Vagina (tissue), 2 donors: Measurements from ENCODE around the gene DCAF8.

Experiments
- POLR2A ChIP-seq, 2 donors: fragments of 450-650 bp; IDR thresholded peaks; one replicate each; pipeline ENCODE4 v1.6.1; 2017; ENCODE audit warnings: antibody characterized with exemption in 2 of 2, mild to moderate bottlenecking in 2 of 2, moderate library complexity in 2 of 2
- POLR2AphosphoS5 ChIP-seq, 2 donors: sonication (generic); formaldehyde crosslinking; IDR thresholded peaks; one replicate each; pipeline ENCODE4 v1.9.0; 2017; ENCODE audit warnings: antibody characterized with exemption in 2 of 2, mild to moderate bottlenecking in 2 of 2, low read depth in 1 of 2; ENCODE audit not compliant: insufficient read depth in 1 of 2
- TF ChIP-seq, protein P1 (sequence below), 3 experiments: fragments of 450-650 bp in 2 of 3; fragments of 200-600 bp in 1 of 3; sonication (generic) in 1 of 3; IDR thresholded peaks; one replicate each; pipeline ENCODE4 v1.5.1; 2017 to 2019; ENCODE audit warnings: antibody characterized with exemption in 3 of 3, mild to moderate bottlenecking in 2 of 3, moderate library complexity in 2 of 3

DNA sequence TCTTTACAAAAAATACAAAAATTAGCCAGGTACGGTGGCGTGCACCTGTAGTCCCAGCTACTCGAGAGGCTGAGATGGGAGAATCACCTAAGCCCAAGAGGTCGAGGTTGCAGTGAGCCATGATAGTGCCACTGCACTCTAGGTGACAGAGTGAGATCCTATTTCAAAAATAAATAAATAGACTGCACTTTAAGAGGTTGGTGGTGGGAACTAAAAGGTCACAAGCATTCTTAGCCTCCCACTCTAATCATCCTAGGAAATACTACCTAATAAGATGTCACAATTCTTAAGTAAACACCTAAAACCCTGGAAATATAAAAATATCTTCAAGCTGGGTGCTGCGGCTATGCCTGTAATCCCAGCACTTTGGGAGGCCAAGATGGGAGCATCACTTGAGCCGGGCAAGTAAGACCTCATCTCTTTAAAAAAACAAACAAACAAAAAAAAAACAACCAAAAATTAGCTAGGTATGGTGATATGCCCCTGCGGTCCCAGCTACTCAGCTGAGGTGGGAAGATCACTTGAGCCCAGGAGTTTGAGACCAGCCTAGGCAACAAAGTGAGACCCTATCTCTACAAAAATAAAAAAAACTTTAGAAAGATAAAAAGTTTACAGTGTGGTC is 4.1 kb downstream of the DCAF8 start:
- TF ChIP-seq, protein P1, sequence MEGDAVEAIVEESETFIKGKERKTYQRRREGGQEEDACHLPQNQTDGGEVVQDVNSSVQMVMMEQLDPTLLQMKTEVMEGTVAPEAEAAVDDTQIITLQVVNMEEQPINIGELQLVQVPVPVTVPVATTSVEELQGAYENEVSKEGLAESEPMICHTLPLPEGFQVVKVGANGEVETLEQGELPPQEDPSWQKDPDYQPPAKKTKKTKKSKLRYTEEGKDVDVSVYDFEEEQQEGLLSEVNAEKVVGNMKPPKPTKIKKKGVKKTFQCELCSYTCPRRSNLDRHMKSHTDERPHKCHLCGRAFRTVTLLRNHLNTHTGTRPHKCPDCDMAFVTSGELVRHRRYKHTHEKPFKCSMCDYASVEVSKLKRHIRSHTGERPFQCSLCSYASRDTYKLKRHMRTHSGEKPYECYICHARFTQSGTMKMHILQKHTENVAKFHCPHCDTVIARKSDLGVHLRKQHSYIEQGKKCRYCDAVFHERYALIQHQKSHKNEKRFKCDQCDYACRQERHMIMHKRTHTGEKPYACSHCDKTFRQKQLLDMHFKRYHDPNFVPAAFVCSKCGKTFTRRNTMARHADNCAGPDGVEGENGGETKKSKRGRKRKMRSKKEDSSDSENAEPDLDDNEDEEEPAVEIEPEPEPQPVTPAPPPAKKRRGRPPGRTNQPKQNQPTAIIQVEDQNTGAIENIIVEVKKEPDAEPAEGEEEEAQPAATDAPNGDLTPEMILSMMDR (IDR thresholded peaks at IDR 0.05) = no peak
- no peak for TF ChIP-seq POLR2AphosphoS5 (IDR thresholded peaks at IDR 0.05; ENCODE audit: insufficient read depth in 1 of 2, low read depth in 1 of 2)
- TF ChIP-seq POLR2A (IDR thresholded peaks at IDR 0.05) = no peak
